Stomach smooth muscle (tissue), 2 donors: ENCODE results near the gene SP3.

ENCODE experiments used
- H3K27ac ChIP-seq: one replicate; pipeline ENCODE4 v1.7.0; 2013; ENCODE audit warnings: mild to moderate bottlenecking, low read length, inconsistent platforms
- H3K27me3 ChIP-seq, 2 donors: one replicate each; pipeline ENCODE4 v1.7.0; 2013; ENCODE audit warnings: low read length in 2 of 2; ENCODE audit not compliant: insufficient read depth in 2 of 2, control insufficient read depth in 1 of 2
- H3K36me3 ChIP-seq, 2 donors: one replicate each; pipeline ENCODE4 v1.7.0; 2013; ENCODE audit warnings: low read length in 2 of 2; ENCODE audit not compliant: control insufficient read depth in 2 of 2, insufficient read depth in 2 of 2
- H3K4me1 ChIP-seq: one replicate; pipeline ENCODE4 v1.7.0; 2013; ENCODE audit warnings: low read length; ENCODE audit not compliant: control insufficient read depth, insufficient read depth
- H3K4me3 ChIP-seq, 2 donors: one replicate each; pipeline ENCODE4 v1.7.0; 2013; ENCODE audit warnings: low read length in 2 of 2
- H3K9ac ChIP-seq, 2 donors: one replicate each; pipeline ENCODE4 v1.7.0; 2013; ENCODE audit warnings: low read length in 2 of 2, mild to moderate bottlenecking in 1 of 2
- H3K9me3 ChIP-seq, 2 donors: one replicate each; pipeline ENCODE4 v1.7.0; 2013; ENCODE audit warnings: low read length in 2 of 2; ENCODE audit not compliant: control insufficient read depth in 2 of 2
- donor health status: healthy.
- donor health status: Pancreatic carcinoma.

SP3 gene

DNA sequence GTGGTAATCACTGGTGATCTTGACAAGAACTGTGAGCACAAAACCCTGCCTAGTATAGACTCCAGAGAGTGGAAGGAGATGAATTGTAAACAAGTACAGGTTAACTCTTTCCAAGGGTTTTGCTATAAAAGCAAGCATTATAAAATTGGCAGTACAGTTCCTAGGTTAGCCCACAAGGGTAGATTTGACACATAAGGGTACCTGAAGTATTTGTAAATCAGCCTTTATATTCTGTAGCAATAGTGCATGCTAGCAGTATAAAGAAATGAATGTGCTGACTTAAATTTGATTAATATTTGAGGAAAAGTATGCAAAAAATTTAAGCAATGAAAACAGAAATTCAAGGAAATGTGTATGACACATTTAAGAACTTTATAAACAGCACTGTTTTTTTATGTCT is 42.4 kb downstream of the SP3 start:
- Histone ChIP-seq H3K27me3 (no peaks in the 10 kb centered on the region), H3K9me3 (no peaks in the 10 kb centered on the region), H3K36me3 (no peaks in the 10 kb centered on the region), H3K9ac (no peak overlapping the region), H3K27ac (no peak overlapping the region), H3K4me1 (no peaks in the 10 kb centered on the region), H3K4me3 (no peak overlapping the region)

DNA sequence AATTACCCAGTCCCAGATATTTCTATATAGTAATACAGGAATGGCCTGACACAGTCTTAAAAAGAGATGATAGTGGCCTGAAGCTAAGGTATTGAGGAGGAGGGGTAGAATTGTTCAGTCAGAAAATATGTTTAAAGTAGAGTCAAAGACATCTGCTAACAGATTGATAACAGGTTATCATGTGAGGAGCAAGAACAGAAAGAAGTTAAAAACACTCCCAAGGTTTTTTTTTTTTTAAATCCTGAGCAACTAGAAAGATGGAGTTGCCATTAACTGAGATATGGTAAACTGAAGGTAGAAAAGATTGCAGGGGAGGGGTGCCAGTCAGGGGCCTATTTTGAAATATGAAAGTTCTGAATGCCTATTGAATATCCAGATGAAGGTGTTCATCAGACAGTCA is 43.1 kb downstream of the SP3 start:
- Histone ChIP-seq H3K27ac (no peak overlapping the region), H3K4me1 (no peaks in the 10 kb centered on the region), H3K36me3 (peaks cover 0 to 3% of the 10 kb centered on the region in 2 donors), H3K4me3 (no peak overlapping the region), H3K27me3 (no peaks in the 10 kb centered on the region), H3K9ac (no peak overlapping the region), H3K9me3 (no peaks in the 10 kb centered on the region)

DNA sequence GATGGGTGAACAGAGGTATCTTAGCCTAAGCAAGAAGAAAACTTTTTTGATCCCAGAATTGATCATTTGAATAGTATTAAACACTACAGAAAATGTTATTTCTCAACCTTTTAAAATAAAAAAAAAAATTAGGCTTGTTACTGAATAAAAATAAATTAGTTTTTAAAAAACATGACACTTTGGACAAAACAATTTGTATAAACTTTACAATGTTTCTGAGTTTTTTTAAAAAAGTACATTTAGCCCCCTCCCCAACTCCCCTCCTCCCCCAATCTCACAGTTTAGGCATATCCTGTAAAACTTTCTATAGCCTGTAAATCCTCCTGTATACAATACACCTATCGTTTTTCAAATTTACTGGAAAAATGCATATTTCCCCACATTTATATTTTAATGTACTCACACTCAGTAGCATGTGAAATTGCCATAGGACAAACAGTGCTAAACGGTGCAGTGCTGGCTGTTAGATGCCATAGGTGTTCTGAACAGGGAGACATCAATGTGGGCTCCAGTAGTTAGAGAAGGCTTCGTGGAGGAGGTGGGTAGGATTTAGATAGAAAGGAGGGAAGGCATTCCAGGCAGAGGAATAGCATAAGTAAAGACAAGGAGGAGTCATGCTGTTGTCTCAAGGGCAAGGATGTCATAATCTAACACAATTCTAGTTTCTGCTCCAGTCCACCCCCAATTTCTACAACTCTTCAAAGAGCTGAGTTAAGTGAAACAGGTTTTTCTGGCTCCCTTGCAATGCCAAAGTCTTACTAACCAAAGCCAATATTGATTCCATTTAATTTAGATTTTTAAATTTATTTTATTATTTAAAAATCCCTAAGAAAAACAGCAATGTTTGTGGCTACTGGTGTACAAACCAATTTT is 50.9 kb downstream of the SP3 start:
- no peak overlapping the region for H3K9ac ChIP-seq
- no peaks in the 10 kb centered on the region for H3K27me3 ChIP-seq
- H3K27ac ChIP-seq = no peak overlapping the region
- no peaks in the 10 kb centered on the region for H3K9me3 ChIP-seq
- H3K36me3 ChIP-seq = peaks cover 3 to 28% of the 10 kb centered on the region in 2 donors
- H3K4me1 ChIP-seq = no peaks in the 10 kb centered on the region
- H3K4me3 ChIP-seq = no peak overlapping the region

GRCh38 chr2:173909846-173910245 is 55.3 kb downstream of the SP3 start:
- Histone ChIP-seq H3K4me1 (no peaks in the 10 kb centered on the region), H3K27ac (no peak overlapping the region), H3K27me3 (no peaks in the 10 kb centered on the region), H3K36me3 (peaks cover 3 to 23% of the 10 kb centered on the region in 2 donors), H3K4me3 (no peak overlapping the region), H3K9ac (no peak overlapping the region), H3K9me3 (no peaks in the 10 kb centered on the region)

DNA sequence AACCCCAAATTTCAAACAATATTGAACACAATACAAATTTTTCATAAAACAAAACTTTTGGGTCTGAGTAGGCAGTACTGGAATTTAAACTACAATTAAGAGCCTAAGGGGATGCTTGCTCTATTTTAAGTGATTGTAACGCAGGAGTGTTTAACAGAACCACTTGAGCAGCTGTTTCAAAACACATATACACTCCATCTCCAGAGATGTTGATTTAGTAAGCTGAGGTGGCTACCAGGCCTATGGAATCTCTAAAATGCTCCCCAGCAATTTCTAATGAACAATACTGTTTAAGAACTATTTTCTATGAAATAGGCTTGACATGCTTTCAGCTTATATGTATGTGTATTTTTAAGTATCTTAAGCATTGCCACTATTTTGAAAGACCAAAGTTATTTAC is 58.5 kb downstream of the SP3 start:
- Histone ChIP-seq H3K9me3 (no peaks in the 10 kb centered on the region), H3K4me1 (no peaks in the 10 kb centered on the region), H3K27ac (no peak overlapping the region), H3K9ac (no peak overlapping the region), H3K36me3 (peaks cover 3 to 15% of the 10 kb centered on the region in 2 donors), H3K27me3 (no peaks in the 10 kb centered on the region), H3K4me3 (no peak overlapping the region)

DNA sequence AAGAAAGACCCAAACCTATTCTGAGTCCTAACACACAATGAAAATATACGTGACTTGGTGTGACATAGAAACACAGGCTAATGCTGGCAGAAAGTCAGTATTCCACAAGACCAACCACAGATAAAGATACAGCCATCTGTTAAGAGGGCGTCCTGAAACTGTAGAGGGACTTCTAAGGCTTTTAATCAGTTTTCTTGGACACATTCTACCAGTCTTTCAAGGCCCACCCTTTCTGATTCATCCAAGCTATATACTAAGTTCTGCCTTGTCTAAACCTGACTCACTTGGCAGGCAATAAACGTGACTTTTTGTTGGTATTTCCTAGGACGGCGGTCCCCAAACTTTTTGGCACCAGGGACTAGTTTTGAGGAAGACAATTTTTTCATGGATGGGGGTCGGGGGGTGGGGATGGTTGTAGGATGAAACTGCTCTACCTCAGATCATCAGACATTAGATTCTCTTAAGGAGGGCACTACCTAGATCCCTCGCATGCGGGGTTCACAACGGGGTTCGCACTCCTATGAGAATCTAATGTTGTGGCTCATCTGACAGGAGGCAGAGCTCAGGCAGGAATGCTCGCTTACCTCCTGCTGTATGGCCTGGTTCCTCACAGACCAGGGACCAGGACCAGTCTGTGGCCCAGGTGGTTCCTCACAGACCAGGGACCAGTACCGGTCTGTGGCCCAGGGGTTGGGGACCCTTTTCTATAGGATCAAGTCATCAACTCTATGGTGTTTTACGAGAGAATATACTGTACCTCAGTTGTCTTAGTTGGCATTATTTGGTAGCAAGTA is 61.4 kb downstream of the SP3 start:
- no peaks in the 10 kb centered on the region for H3K4me1 ChIP-seq
- H3K27ac ChIP-seq = no peak overlapping the region
- no peak overlapping the region for H3K4me3 ChIP-seq
- no peaks in the 10 kb centered on the region for H3K9me3 ChIP-seq
- no peak overlapping the region for H3K9ac ChIP-seq
- H3K36me3 ChIP-seq = peaks cover 3 to 5% of the 10 kb centered on the region in 2 donors
- H3K27me3 ChIP-seq = no peaks in the 10 kb centered on the region

GRCh38 chr2:173898996-173899395 is 66.2 kb downstream of the SP3 start:
- Histone ChIP-seq H3K4me3 (no peak overlapping the region), H3K9me3 (no peaks in the 10 kb centered on the region), H3K36me3 (peaks cover 0 to under 1% of the 10 kb centered on the region in 2 donors), H3K27ac (no peak overlapping the region), H3K27me3 (no peaks in the 10 kb centered on the region), H3K4me1 (no peaks in the 10 kb centered on the region), H3K9ac (no peak overlapping the region)

DNA sequence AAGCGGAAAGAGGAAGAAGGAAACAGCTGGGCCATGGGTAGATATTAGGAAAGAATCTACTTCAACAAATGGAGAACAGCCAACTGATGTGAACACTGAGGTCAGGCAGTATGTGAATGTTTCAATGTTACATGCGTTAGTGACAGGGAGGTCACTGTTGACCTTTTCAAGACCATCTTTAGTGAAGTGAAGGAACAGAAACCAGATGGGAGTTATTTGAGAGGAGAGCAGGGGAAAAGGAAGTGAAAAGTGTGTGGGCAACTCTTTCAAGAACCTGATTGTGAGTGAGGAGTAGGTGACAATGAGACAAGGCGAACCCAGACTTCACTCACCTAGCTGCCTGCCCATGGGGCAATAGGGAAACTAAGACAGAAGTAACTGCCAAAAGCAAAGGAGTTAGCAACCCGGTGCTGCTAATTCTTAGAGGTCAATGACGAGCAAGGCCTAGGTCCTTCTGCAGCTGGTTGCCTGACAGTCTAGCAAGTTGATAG is 67.0 kb downstream of the SP3 start:
- Histone ChIP-seq H3K9me3 (no peaks in the 10 kb centered on the region), H3K36me3 (no peaks in the 10 kb centered on the region), H3K9ac (no peak overlapping the region), H3K27ac (no peak overlapping the region), H3K4me3 (no peak overlapping the region), H3K4me1 (no peaks in the 10 kb centered on the region), H3K27me3 (no peaks in the 10 kb centered on the region)

DNA sequence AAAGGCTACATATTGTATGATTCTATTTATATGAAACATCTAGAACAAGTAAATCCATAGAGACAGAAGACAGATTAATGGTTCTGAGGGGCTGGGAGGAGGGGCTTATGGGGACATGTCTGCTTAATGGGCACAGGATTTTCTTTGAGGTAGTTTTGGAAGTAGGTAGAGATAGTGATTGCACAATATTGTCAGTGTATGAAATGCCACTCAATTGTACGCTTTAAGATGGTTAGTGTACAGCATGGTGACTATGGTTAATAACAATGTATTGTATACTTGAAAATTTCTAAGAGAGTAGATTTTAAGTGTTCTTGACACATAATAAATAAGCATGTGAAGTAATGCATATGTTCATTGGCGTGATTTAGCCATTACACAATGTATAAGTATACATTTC is 68.4 kb downstream of the SP3 start:
- Histone ChIP-seq H3K9me3 (no peaks in the 10 kb centered on the region), H3K4me1 (no peaks in the 10 kb centered on the region), H3K27me3 (no peaks in the 10 kb centered on the region), H3K27ac (no peak overlapping the region), H3K4me3 (no peak overlapping the region), H3K9ac (no peak overlapping the region), H3K36me3 (no peaks in the 10 kb centered on the region)

DNA sequence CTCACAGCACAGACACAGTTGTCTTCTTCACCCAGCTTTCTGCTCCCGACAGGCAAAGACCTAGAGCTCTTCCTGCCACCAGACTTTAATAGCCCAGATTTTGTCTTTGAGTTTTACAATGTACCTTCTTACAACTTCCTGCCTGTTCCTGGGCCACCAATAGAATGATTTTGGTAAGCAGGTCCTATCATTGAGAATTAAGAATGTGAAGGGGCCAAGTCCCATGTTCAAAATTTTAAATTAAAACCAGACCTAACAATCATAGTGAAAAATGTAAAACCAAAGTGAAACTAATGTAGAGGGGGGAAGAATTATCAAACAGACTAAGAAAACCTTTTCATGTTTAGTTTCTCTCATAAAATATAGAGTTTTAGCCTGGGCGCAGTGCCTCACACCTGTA is 72.8 kb downstream of the SP3 start:
- no peaks in the 10 kb centered on the region for H3K4me1 ChIP-seq
- H3K27me3 ChIP-seq = peaks cover 0 to 2% of the 10 kb centered on the region in 2 donors
- no peak overlapping the region for H3K27ac ChIP-seq
- H3K4me3 ChIP-seq = no peak overlapping the region
- no peaks in the 10 kb centered on the region for H3K9me3 ChIP-seq
- no peak overlapping the region for H3K9ac ChIP-seq
- H3K36me3 ChIP-seq = no peaks in the 10 kb centered on the region
